ENCODE data around the gene FAAP100.

Gene FAAP100

DNA sequence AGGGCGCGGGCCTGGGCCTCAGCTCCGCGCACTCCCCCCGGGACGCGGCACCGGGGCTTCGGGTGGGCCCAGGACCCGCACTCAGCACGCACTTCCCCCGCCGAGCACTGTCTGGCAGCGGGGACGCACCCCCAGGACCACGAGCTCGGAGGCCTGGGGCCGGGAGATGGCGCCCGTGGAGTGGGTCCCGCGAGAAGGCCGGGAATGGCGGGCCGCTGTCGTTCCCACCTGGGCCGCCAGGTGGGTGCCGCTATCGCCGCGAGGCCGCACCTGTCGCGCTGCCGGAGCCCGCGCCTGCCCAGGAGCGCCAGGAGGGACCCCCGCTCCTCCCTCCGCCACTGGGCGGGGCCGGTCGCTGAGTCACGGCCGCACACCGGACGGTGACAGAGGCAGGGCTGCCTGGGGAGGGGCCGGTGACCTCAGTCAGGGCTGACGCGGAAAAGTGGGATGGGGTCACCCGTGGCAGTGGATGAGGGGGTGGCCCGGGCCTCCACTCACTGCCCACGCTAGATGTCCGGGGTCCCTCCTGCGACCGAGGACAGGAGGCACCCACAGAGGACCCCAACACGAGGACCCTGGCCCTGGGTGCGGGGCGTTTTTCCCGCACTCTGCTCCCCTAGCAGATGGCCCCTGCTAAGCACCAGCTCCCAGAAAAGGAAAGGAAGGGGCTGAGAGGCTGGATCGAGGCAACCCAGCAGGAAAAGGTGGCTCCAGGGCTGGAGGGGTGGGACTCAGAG, 32.7 kb downstream of the FAAP100 start:
- DNase-seq (ENCODE audit: insufficient read length, low spot score) = peak; percentile 79
- FAIRE-seq = peak; percentile 70
- no peak for TF ChIP-seq TAF1 (IDR thresholded peaks at IDR 0.05; ENCODE audit: low read depth, low read length)
- no peak for TF ChIP-seq POU2F2 (IDR thresholded peaks at IDR 0.05; ENCODE audit: low read depth, low read length)
- no peak for TF ChIP-seq POLR2A (IDR thresholded peaks at IDR 0.05; ENCODE audit: low read depth, low read length)
- TF ChIP-seq PAX5 (IDR thresholded peaks at IDR 0.05; ENCODE audit: insufficient read depth, low read length, severe bottlenecking) = no peak
- no peak for TF ChIP-seq SPI1 (IDR thresholded peaks at IDR 0.05; ENCODE audit: low read depth, low read length)
- no peak; the same call in 1 of the 2 replicates for TF ChIP-seq POLR2AphosphoS5 (IDR thresholded peaks at IDR 0.05; ENCODE audit: low read depth, low read length)

DNA sequence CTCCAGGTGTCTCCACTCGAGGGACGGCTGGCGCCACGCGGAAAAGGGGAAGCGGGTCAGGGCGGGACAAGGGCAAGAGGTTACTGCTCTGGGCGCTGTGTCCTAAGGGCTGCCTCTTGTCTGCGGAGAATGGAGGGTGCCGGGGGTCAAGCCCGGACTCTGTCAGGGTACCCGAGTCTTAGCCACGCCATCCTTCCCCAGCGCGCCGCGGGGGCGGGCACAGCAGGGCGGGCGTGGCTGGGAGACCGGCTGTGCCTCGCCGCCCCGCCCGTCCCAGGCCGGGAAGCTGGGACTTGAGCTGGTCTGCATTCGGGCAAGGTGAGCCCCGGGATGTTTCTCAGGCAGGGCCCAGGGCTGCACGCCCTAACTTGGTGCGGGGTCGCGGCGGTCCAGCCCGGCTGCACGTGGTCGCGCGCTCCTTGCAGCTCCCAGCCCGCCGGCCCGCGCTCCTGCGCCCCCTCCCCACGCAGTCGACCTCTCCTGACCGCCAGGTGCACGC, 33.3 kb downstream of the FAAP100 start:
- DNase-seq (ENCODE audit: insufficient read length, low spot score) = no peak
- FAIRE-seq = peak; percentile 76
- TF ChIP-seq SPI1 (IDR thresholded peaks at IDR 0.05; ENCODE audit: low read depth, low read length) (peak; percentile 65), POLR2AphosphoS5 (IDR thresholded peaks at IDR 0.05; ENCODE audit: low read depth, low read length) (no peak)

DNA sequence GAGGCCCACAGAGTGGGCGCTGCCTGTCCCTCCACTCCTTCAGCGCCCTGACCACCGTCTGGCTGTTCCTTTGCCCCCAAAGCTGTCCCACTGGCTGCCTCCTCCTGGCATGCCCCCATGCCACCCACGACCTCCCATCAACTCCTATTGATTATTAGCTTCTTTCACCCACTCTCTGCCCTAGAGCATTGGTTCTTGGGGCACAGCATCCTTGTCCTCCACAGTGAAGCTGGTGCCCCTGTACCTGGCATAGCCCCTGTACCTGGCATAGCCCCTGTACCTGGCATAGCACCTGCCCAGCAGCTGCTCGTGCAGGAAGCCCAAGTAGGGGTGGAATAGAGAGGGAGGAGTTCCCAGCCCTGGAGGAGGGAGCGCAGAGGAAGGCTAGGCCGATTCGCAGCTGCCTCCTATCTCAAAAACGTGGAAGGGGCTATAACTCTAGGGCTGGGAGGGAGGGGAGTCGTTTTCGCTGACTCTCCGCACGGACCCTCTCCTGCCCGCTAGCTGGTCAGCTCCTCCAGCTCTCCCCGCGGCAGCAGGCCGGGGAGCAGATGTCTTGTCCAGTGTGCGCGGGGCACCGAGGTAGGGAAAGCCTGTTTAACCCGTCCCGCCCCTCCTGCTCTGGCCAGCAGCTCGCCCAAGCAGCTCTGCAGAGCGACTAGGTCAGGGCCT, 33.9 kb downstream of the FAAP100 start:
- TF ChIP-seq TAF1 (IDR thresholded peaks at IDR 0.05; ENCODE audit: low read depth, low read length) (0 out of 2 replicates have a peak, but pooled peaks have one; percentile 0), POLR2A (IDR thresholded peaks at IDR 0.05; ENCODE audit: low read depth, low read length) (no peak), POU2F2 (IDR thresholded peaks at IDR 0.05; ENCODE audit: low read depth, low read length) (no peak)
- DNase-seq (ENCODE audit: insufficient read length, low spot score) (no peak), FAIRE-seq (no peak)

DNA sequence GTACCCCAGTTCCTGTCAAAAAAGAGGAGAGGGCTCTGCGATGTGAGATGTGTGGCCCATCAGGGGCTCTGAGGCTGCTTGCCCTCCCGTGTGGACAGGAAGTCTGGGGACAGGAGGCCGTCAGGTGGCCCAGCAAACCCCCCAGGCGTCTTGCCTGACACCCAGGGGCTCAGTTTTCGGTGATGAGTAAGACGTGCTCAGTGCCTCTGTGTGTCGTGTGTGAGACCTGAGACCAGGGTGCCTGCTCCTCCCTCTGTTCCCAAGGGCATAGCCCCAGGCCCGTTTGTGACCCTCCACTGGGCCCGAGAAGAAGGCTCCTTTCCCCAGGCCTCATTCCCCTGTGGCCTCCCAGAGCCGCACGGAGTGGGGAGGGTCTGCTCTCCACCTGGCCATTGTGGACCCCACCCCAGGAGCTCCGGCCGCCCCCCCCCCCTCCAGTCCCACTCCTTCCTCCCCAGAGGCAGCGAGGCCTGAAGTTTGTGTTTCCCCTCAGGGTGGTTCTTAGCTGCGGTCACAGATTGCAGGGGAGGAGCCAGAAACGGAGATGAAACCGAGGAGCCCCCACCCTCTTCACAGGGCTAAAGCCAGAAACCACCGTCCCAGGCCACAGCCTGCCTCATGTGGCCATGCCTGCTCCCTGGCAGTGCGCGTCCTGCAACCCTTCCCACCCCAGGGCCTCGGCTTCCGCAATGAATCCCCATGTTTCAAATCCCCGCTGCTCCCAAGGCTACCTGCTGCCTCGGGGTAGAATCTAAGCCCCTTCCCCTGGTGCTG, 34.6 kb downstream of the FAAP100 start:
- FAIRE-seq (peak; percentile 99), DNase-seq (ENCODE audit: insufficient read length, low spot score) (peak; percentile 82)
- TF ChIP-seq TAF1 (IDR thresholded peaks at IDR 0.05; ENCODE audit: low read depth, low read length) (peak; percentile 69), PAX5 (IDR thresholded peaks at IDR 0.05; ENCODE audit: insufficient read depth, low read length, severe bottlenecking) (peak; percentile 69), SPI1 (IDR thresholded peaks at IDR 0.05; ENCODE audit: low read depth, low read length) (no peak), POU2F2 (IDR thresholded peaks at IDR 0.05; ENCODE audit: low read depth, low read length) (peak; percentile 74; the same call in 1 of the 2 replicates), POLR2A (IDR thresholded peaks at IDR 0.05; ENCODE audit: low read depth, low read length) (peak; percentile 69), POLR2AphosphoS5 (IDR thresholded peaks at IDR 0.05; ENCODE audit: low read depth, low read length) (peak; percentile 80)

DNA sequence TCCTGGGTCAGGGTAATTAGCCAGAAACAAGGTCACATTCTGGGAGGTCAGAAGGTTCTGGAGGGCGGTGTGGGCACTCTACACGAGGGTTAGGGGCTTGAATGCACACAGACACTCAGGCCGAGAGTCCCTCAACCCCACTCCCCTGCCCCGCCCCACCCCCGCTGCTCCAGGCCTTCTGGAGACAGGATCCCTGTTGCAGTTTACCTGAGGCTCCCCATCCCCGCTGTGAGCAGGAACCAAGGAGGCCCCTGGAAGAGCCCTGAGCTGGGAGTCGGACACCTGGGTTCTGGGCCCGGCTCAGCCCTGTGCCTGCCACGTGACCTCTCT, 35.2 kb downstream of the FAAP100 start:
- no peak for TF ChIP-seq POLR2AphosphoS5 (IDR thresholded peaks at IDR 0.05; ENCODE audit: low read depth, low read length)
- TF ChIP-seq POU2F2 (IDR thresholded peaks at IDR 0.05; ENCODE audit: low read depth, low read length) = no peak
- TF ChIP-seq SPI1 (IDR thresholded peaks at IDR 0.05; ENCODE audit: low read depth, low read length) = no peak
- no peak for TF ChIP-seq POLR2A (IDR thresholded peaks at IDR 0.05; ENCODE audit: low read depth, low read length)
- no peak for TF ChIP-seq TAF1 (IDR thresholded peaks at IDR 0.05; ENCODE audit: low read depth, low read length)
- TF ChIP-seq PAX5 (IDR thresholded peaks at IDR 0.05; ENCODE audit: insufficient read depth, low read length, severe bottlenecking) = no peak
- DNase-seq (ENCODE audit: insufficient read length, low spot score) (no peak), FAIRE-seq (no peak)

DNA sequence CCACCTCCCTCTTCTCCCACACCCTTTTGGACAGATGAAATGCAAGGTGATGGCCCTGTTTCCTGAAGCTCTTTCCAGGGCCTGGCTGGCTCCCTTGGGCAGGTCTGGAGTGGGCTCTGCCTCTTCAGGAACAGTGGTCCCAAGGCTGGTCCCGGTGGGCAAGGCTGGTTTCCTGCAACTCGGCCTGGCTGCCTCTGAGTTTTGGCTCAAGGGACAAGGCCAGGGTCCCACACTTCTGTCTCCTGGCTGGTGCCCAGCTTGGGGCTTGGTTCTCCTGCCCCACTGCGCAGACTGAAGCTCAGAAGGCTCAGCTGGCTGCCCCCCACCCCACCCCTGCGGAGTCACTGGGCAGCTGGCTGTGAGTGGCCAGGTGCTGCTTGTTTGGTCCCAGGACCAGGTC, 35.7 kb downstream of the FAAP100 start:
- DNase-seq (ENCODE audit: insufficient read length, low spot score) (no peak), FAIRE-seq (peak; percentile 56)
- TF ChIP-seq SPI1 (IDR thresholded peaks at IDR 0.05; ENCODE audit: low read depth, low read length) = no peak
- peak; percentile 42; the same call in 1 of the 2 replicates for TF ChIP-seq POU2F2 (IDR thresholded peaks at IDR 0.05; ENCODE audit: low read depth, low read length)
- peak; percentile 61; the same call in 1 of the 2 replicates for TF ChIP-seq POLR2AphosphoS5 (IDR thresholded peaks at IDR 0.05; ENCODE audit: low read depth, low read length)

DNA sequence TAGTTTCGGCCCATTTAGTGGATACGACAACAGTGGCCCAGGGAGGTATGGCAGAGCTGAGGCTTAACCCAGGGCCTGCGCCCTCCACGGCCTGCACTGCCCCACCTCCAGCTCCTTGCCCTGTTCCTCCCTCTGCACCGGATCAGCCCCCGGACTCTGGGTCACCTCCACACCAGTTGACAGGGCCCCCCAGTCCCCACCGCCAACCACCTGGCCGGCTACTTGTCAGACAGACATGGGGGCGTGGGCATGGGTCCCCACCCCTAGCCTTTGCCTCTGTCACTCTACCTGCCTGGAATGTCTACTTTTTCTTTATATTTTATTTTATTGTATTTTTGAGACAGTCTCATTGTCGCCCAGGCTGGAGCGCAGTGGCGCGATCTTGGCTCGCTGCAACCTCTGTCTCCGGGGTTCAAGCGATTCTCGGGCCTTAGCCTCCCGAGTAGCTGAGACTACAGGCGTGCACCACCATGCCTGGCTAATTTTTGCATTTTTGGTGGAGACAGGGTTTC, 36.6 kb downstream of the FAAP100 start:
- FAIRE-seq = no peak
- no peak for DNase-seq (ENCODE audit: insufficient read length, low spot score)
- TF ChIP-seq POU2F2 (IDR thresholded peaks at IDR 0.05; ENCODE audit: low read depth, low read length) = no peak
- TF ChIP-seq POLR2A (IDR thresholded peaks at IDR 0.05; ENCODE audit: low read depth, low read length) = no peak; the same call in 1 of the 2 replicates
- TF ChIP-seq PAX5 (IDR thresholded peaks at IDR 0.05; ENCODE audit: insufficient read depth, low read length, severe bottlenecking) = no peak
- no peak for TF ChIP-seq SPI1 (IDR thresholded peaks at IDR 0.05; ENCODE audit: low read depth, low read length)
- TF ChIP-seq POLR2AphosphoS5 (IDR thresholded peaks at IDR 0.05; ENCODE audit: low read depth, low read length) = no peak
- no peak for TF ChIP-seq TAF1 (IDR thresholded peaks at IDR 0.05; ENCODE audit: low read depth, low read length)

DNA sequence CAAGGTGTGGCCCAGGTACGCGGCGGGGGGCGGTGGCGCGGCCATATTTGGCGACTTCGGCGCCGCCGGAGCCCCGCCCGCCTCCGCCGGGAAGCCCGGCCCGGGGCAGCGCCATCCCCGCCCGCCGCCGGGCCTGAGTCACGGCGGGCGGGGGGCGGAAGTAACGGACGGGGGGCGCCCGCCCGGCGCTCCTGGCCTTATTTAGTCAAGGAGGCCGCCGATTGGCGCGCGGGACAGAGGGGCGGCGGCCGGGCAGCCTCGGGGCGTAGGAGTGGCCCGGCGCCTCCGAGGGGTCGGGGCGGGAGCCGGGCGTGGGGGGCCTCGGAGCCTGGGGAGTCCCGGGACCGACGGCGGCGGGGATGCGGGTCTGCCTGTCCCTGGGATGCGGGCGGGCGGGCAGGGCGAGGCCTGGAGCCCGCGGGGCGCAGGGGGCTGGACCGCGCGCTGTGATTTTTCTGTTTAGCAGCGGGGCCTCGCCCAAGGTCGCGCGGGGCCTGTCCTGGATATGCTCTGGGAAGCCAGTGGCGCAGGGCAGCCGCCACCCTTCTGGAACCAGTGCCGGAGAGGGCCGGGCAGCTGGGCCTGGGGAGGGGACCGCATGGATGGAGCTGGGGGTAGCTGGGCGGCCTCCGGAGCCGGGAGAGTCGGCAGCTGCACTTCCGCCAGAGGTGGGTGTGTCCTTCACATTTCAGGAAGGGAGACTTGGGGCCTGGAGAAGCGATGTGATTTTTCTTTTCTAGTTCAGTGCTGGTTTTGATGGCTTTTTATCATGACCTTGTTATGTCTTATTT, 37.2 kb downstream of the FAAP100 start:
- DNase-seq (ENCODE audit: insufficient read length, low spot score) (no peak), FAIRE-seq (peak; percentile 74)
- TF ChIP-seq TAF1 (IDR thresholded peaks at IDR 0.05; ENCODE audit: low read depth, low read length) (peak; percentile 35; the same call in 1 of the 2 replicates), SPI1 (IDR thresholded peaks at IDR 0.05; ENCODE audit: low read depth, low read length) (peak; percentile 47; the same call in 1 of the 2 replicates), POLR2A (IDR thresholded peaks at IDR 0.05; ENCODE audit: low read depth, low read length) (peak; percentile 54), PAX5 (IDR thresholded peaks at IDR 0.05; ENCODE audit: insufficient read depth, low read length, severe bottlenecking) (no peak), POU2F2 (IDR thresholded peaks at IDR 0.05; ENCODE audit: low read depth, low read length) (no peak; the same call in 1 of the 2 replicates), POLR2AphosphoS5 (IDR thresholded peaks at IDR 0.05; ENCODE audit: low read depth, low read length) (peak; percentile 71; the same call in 1 of the 2 replicates)

DNA sequence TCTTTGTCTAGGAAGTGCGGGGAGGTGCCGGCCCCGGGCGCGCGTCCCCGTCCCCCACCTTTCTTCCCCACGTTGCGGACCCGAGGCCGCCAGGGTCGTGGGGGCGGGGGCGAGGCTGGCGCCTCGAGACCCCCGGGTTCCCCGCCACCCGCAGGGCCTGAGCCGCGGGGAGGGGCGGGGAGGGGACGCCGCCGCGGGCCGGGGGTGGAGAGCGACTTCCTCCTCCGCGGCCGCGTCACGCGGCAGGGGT, 37.7 kb downstream of the FAAP100 start:
- DNase-seq (ENCODE audit: insufficient read length, low spot score) (no peak), FAIRE-seq (no peak)
- TF ChIP-seq POLR2AphosphoS5 (IDR thresholded peaks at IDR 0.05; ENCODE audit: low read depth, low read length) (no peak), PAX5 (IDR thresholded peaks at IDR 0.05; ENCODE audit: insufficient read depth, low read length, severe bottlenecking) (no peak), SPI1 (IDR thresholded peaks at IDR 0.05; ENCODE audit: low read depth, low read length) (no peak), POU2F2 (IDR thresholded peaks at IDR 0.05; ENCODE audit: low read depth, low read length) (no peak), TAF1 (IDR thresholded peaks at IDR 0.05; ENCODE audit: low read depth, low read length) (no peak), POLR2A (IDR thresholded peaks at IDR 0.05; ENCODE audit: low read depth, low read length) (no peak)
